GM21515 (cell line): Measurements from ENCODE around the gene TMEM86B.
A peak's percentile ranks its signal among the peaks of the same experiment; 100 is the strongest.

Source experiments
- ATAC-seq: cut with Tn5 transposase; IDR thresholded peaks from one replicate; pipeline ENCODE4 v1.9.1; 2021; ENCODE audit not compliant: unreplicated experiment

Gene TMEM86B, protein sequence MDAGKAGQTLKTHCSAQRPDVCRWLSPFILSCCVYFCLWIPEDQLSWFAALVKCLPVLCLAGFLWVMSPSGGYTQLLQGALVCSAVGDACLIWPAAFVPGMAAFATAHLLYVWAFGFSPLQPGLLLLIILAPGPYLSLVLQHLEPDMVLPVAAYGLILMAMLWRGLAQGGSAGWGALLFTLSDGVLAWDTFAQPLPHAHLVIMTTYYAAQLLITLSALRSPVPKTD

GRCh38 chr19:55228403-55229031 lies at the start of gene TMEM86B:
TMEM86B (minus strand) TSS chr19:55228763; CDS start chr19:55228741, 22 bp downstream.
- no peak for ATAC-seq

GRCh38 chr19:55277494-55277893 lies 48.9 kb upstream of the TMEM86B start:
- no peak for ATAC-seq

- ATAC-seq, result peak; percentile 3
These were observed 48.3 kb upstream of the TMEM86B start for GRCh38 chr19:55276720-55277430.

DNA sequence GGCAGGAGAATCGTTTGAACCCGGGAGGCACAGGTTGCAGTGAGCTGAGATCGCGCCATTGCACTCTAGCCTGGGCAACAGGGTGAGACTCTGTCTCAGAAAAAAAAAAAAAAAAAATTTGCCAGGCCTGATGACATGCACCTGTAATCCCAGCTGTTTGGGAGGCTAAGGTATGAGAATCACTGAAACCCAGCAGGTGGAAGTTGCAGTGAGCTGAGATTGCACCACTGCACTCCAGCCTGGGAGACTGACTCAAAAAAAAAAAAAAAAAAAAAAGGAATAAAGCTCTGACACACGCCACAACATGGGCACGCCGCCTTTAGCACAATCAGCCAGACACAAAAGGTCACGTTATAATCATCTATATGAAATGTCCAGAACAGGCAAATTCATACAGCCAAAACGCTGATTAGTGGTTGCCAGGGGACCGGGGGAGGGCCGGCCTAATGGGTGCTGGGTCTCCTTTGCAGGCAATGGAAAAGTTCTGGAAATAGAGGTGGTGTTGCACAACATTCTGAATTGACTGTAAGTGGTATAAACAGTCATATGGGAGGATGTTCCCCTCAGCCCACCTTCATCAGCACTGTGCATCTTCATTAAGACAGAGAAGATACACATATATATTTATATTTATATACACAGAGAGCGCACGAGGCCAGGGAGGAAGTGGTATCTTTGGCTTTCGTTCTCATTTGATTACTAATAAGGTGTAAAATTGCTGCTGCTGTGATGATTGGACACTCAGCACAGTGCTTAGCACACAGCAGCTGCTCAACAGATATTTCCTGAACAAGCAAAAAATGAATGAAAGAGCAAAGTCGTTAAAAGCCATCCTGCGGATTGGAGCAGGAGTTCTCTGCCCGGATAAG lies 47.5 kb upstream of the TMEM86B start:
- peak; percentile 36 for ATAC-seq

DNA sequence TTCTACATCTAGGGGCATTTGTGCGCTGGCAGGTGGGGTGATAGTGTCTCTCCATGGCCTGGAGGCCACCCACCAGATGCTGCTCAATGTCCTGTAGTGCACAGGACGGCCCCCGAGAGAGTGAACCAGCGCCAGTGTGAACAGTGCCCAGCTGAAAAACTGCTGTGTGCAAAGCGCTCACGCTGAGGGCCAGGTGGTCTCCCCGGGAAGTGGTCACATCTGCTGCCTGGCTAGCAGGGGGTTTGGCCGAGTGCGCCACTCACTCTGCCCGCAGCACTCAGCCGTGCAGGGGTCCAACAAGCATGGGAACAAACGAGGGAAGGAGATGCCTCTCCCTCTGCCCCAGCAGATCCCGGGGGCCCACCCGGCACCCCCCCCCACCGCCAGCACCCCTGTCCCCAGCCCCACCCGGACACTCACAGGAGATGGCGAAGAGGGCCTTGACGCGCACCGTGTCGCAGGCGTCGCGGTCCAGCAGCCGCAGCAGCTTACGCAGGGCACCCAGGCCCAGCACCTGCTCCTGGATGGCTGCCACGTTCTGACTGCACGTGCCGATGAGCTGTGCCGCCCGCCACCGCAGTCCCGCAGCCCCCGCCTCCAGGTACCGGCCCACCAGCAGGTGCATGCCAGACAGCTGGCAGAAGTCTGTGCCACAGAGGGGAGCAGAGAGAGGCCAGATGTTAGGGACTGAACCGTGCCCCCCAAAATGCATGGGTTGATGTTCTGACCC lies 45.6 kb upstream of the TMEM86B start:
- no peak for ATAC-seq

DNA sequence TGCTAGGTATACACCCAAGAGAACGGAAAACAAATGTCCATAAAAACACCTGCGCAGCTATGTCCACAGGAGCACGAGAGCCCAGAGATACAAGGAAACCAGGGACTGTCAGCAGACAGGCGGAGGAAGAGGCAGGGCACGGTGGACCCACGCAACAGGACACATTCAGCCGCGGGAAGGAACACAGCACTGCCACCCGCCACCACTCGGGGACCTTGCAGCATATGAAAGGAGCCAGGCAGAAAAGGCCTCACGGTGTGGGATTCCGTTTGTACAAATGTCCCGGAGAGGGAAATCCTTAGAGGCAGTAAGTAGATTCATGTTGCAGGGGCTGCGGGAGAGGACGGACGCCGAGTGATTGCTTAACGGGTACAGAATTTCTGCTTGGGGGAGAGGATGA lies 43.6 kb upstream of the TMEM86B start:
- ATAC-seq, result no peak

- ATAC-seq, result no peak
These were observed 41.8 kb upstream of the TMEM86B start for GRCh38 chr19:55270172-55270942.

- ATAC-seq, result no peak
These were observed 40.7 kb upstream of the TMEM86B start for GRCh38 chr19:55269299-55269698.

GRCh38 chr19:55266840-55267239 lies 38.3 kb upstream of the TMEM86B start:
- no peak for ATAC-seq

DNA sequence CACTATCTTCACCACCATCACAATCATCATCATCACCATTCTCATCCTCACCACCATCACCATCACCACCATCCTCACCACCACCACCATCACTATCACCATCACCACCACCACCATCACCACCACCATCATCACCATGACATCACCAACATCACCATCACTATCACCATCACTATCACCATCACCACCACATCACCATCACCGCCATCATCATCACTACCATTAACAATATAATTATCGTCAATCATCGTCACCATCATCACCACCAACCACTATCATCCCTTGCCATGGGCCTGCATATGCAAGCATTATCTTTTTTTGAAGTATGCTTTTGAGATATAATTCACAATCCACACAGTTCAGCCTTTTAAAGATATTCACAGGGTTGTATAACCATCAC lies 37.8 kb upstream of the TMEM86B start:
- no peak for ATAC-seq

DNA sequence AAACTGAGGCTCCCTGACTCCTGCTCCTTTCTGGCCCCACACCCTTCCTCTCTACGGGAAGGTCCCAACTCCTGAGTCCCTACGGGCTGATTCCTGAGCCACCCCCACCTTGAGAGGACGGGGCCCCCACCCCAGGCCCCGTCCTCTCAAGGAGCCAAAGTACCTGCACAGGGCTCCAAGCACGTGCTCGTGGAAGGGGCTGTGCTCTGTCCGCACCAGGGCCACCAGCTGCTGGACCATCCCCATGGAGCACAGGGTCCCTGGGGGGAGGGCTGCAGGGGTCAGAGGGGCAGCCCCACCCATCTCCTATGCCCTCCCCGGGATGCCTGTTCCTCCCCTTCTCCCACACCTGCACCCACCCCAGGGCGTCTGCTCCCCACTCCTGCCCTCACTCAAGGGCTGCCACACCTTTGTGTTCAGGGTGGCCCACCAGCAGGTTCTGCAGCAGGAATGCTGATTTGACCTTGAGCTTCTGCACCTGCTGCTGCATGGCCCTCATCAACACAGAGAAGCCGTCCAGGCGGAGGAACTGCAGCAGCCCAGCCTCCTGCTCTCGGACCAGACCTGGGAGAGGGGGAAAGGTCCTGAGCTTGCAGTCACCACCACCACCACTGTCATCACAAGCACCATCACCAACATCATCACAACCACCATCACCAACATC lies 37.3 kb upstream of the TMEM86B start:
- no peak for ATAC-seq

DNA sequence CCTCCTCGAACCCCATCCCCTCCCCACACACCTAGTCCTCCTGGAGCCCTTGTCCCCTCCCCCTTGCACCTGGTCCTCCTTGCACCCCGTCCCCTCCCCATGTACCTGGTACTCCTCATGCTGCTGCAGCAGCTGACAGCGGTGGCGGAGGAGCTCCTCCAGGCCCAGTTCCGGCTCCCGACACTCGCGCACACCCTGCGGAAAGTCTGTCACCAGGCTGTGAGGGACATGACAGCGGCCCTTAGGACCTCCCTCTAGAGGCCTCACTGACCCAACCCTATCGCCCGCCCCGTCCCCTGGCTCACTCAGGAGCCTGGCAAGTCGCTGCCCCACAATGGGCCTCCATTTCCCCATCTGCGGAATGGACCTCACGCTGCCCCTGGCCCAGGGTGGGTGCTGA lies 36.6 kb upstream of the TMEM86B start:
- no peak for ATAC-seq

- ATAC-seq, result no peak
These were observed 36.0 kb upstream of the TMEM86B start for GRCh38 chr19:55264531-55264930.

- no peak for ATAC-seq
These were observed 33.8 kb upstream of the TMEM86B start for GRCh38 chr19:55262359-55262758.

DNA sequence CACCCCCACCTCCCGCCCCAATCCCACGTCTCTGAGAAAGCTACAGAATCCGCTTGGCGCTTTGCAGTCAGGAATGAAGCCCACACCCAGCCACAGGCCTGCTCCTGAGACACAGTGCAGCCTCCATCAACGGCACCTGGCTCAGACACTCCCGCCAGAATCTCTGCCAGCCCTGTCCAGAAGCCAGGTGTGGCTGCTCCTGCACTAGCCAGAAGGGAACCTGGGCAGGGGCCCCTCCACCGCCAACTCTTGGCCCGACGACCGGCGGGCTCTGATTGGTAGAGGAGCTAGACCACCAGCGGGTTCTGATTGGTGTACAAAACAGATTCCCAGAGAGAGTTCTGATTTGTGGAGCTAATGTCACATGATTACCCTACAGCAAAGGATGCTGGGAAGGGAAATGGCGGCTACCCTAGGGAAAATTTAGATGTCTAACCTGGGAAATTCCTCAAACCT lies 33.1 kb upstream of the TMEM86B start:
- ATAC-seq, result no peak

- no peak for ATAC-seq
These were observed 31.1 kb upstream of the TMEM86B start for GRCh38 chr19:55259540-55260210.

DNA sequence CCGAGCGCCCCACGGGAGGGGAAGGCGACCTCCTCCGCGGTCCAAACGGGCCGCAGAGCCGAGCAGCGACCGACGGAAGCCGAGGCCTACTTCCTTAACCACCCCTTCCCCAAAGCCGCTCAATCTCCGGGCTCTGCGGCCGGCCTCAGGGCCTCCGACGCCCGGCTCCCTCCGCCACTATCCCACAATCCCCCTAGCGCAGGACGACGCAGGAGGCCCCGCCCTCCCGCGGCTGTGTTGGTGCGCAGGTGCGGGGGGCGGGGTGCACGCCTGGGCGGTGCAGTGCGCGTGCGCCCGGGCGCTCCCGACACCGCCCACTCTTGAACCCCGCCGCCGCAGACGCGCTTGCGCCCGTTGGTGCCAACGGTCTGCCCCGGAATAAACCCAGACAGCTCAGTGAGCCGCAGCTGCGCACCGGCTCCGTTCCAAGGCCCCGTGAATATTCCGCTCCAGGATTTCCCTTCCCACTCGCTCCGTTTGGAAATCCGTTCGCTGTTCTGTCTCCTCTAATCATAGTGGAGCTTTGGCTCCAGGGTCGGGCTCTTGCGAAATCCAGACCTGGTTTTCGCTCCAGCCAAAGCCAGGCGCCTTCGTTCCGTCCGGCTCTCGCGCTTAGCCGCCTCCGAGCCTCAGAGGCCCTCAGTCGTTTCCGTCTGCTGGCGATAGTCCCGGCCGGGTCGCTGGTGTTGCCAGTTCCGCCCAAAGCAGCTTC lies 30.4 kb upstream of the TMEM86B start, which contains the start of gene PPP6R1:
Gene PPP6R1, minus strand, starts transcription at position 190 of the 712 bp plus-strand sequence. CDS start 11,914 bp downstream, outside the sequence.
- ATAC-seq, result peak; percentile 58

DNA sequence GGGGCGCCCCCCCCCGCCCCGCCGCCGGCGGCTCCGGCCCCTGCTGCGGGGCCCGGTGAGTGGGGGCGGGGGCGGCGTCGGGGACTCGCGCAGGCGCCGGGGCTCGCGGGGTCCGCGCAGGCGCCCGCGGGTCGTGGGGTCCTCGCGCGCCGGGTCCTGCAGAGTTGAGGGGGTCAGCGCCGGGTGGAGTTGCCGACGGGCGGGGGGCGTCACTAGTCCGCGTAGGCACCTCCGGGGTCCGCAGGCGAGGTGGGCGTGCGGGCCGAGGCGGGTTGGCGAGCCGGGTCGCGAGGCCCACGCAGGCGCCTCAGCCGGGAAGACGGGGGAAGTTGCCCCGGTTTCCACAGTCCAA lies 29.9 kb upstream of the TMEM86B start:
- peak; percentile 14 for ATAC-seq
